Measurements from ENCODE around the gene LARP4B. TPM values are rescaled to one million over a fixed set of nuclear protein-coding genes. Genes with fewer than 3 reads are reported as not detected.

Gene LARP4B
- total RNA-seq, 1 experiment from 2014 or later, result 24.3 TPM

DNA sequence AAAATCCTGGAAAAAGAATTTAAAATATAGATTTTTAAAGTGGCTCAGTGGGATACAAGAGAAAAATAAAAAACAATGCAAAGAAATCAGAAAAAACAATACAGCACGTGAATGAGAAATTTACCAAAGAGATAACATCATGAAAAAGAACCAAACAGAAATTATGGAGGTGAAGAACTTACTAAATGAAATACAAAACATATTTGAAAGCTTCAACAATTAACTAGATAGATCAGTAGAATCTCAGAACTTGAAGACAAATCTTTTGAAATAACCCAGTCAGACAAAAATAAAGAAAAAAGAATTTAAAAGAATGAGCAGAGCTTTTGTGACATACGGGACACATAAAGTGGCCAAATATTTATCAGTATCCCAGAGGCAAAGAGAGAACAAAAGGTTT, 170.9 kb downstream of the LARP4B start:
- DNase-seq (ENCODE audit: low spot score), result no peak
- in situ Hi-C loops (cut with HindIII; ENCODE audit: low sequenced_read_pairs), result no loop called here

DNA sequence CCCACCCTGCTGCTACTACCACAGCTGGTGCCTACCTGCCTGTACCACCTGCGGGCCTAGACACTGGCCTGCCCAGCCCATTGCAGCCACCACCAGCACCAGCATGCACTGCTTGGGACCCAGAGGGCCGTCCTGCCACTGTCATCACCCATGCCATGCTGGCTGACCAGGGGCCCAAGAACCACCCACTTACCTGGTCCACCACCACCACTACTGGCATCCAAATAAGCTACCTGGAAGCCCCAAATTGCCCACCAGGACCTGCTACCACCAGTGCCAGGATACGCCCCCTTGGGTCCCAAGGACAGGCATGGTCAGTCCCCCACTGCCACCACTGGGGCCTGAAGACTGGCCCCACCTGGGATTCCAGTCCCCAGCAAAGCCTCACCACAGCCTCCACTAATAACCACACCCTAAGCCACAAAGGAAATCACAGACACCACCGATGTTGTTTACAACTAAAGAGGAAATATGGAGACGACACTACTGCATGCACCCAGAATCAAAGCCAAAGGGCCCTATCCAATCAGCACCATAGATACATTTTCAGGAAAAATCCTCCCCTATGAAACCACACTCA, 171.5 kb downstream of the LARP4B start:
- DNase-seq (ENCODE audit: low spot score), result no peak
- in situ Hi-C loops (cut with HindIII; ENCODE audit: low sequenced_read_pairs), result no loop called here

Other genes with a start within 250 kb of the LARP4B start
- 3.9 and 9.0 TPM in 2 replicates for gene DIP2C, start 242.0 kb downstream of the LARP4B start, total RNA-seq (2014; rRNA removed; shearing (Covaris generic))
- gene GTPBP4, start 56.7 kb upstream of the LARP4B start, total RNA-seq (2014; rRNA removed; shearing (Covaris generic)), result 79.6 and 88.8 TPM in 2 replicates
- gene IDI2, start 94.2 kb upstream of the LARP4B start, total RNA-seq (2014; rRNA removed; shearing (Covaris generic)), result not detected in 2 replicates
- gene IDI1, start 117.4 kb upstream of the LARP4B start, total RNA-seq (2014; rRNA removed; shearing (Covaris generic)), result 101 and 134 TPM in 2 replicates
- gene WDR37, start 124.7 kb upstream of the LARP4B start, total RNA-seq (2014; rRNA removed; shearing (Covaris generic)), result 8.7 and 12.6 TPM in 2 replicates

Measured in G401 (cell line).